Astrocyte (in vitro differentiated cells and primary cell): ENCODE data around the gene SPTLC3. TPM values are rescaled to one million over a fixed set of nuclear protein-coding genes. Genes with fewer than 3 reads are reported as not detected.

Experiments used
- DNase-seq: peaks from one replicate; pipeline ENCODE4 v3.0.0-alpha.2; 2010; ENCODE audit warnings: low read depth
- FAIRE-seq: peaks from 2 replicates; lab custom pipeline; 2011; peaks lifted over from hg19 to GRCh38; lab: Jason Lieb, UNC
- H2AFZ ChIP-seq: 2 replicates; pipeline ENCODE4 v1.6.0; 2012; ENCODE audit warnings: low read depth, low read length, inconsistent platforms
- H3K27ac ChIP-seq: 2 replicates; pipeline ENCODE4 v1.5.1; 2011; ENCODE audit warnings: low read depth, low read length, inconsistent platforms
- H3K27me3 ChIP-seq: 2 replicates; pipeline ENCODE4 v1.6.0; 2011; ENCODE audit warnings: low read length, inconsistent platforms; ENCODE audit not compliant: insufficient read depth
- H3K36me3 ChIP-seq: 2 replicates; pipeline ENCODE4 v1.5.1; 2011; ENCODE audit warnings: low read length, inconsistent platforms; ENCODE audit not compliant: insufficient read depth
- H3K4me1 ChIP-seq: 2 replicates; pipeline ENCODE4 v1.5.1; 2011; ENCODE audit warnings: low read length, inconsistent platforms; ENCODE audit not compliant: insufficient read depth
- H3K4me2 ChIP-seq: 2 replicates; pipeline ENCODE4 v1.6.0; 2012; ENCODE audit warnings: low read length, inconsistent platforms
- H3K4me3 ChIP-seq: 2 replicates; pipeline ENCODE4 v1.5.1; 2011; ENCODE audit warnings: low read depth, mild to moderate bottlenecking, low read length, inconsistent platforms; ENCODE audit not compliant: insufficient read depth
- H3K79me2 ChIP-seq: 2 replicates; pipeline ENCODE4 v1.6.0; 2012; ENCODE audit warnings: mild to moderate bottlenecking, low read length, inconsistent platforms; ENCODE audit not compliant: insufficient read depth
- H3K9ac ChIP-seq: 2 replicates; pipeline ENCODE4 v1.6.0; 2012; ENCODE audit warnings: mild to moderate bottlenecking, low read length, inconsistent platforms
- H3K9me3 ChIP-seq: 2 replicates; pipeline ENCODE4 v1.5.1; 2012; ENCODE audit warnings: low read depth, mild to moderate bottlenecking, low read length, inconsistent platforms; ENCODE audit not compliant: insufficient read depth
- H4K20me1 ChIP-seq: 2 replicates; pipeline ENCODE4 v1.6.0; 2012; ENCODE audit warnings: low read length, inconsistent platforms; ENCODE audit not compliant: insufficient read depth
- H3K27ac Mint-ChIP-seq: one replicate; pipeline ENCODE4 v1.8.0; 2021; ENCODE audit warnings: mild to moderate bottlenecking, mixed read lengths; ENCODE audit not compliant: unreplicated experiment
- H3K27me3 Mint-ChIP-seq: one replicate; pipeline ENCODE4 v1.8.0; 2021; ENCODE audit warnings: low read depth, mixed read lengths; ENCODE audit not compliant: unreplicated experiment
- H3K36me3 Mint-ChIP-seq: one replicate; pipeline ENCODE4 v1.8.0; 2021; ENCODE audit warnings: low read depth, mixed read lengths; ENCODE audit not compliant: unreplicated experiment
- H3K4me1 Mint-ChIP-seq: one replicate; pipeline ENCODE4 v1.8.0; 2021; ENCODE audit warnings: low read depth, mixed read lengths; ENCODE audit not compliant: unreplicated experiment
- H3K4me3 Mint-ChIP-seq: one replicate; pipeline ENCODE4 v1.8.0; 2021; ENCODE audit warnings: mild to moderate bottlenecking, moderate library complexity, mixed read lengths; ENCODE audit not compliant: unreplicated experiment
- H3K9me3 Mint-ChIP-seq: one replicate; pipeline ENCODE4 v1.8.0; 2021; ENCODE audit warnings: mild to moderate bottlenecking, mixed read lengths; ENCODE audit not compliant: unreplicated experiment
- CTCF ChIP-seq: IDR thresholded peaks from 2 replicates; pipeline ENCODE4 v1.5.1; 2011; ENCODE audit warnings: low read depth, mild to moderate bottlenecking, inconsistent platforms, low read length, moderate library complexity; ENCODE audit not compliant: insufficient read depth
- EZH2 ChIP-seq: IDR thresholded peaks from 2 replicates; pipeline ENCODE4 v1.6.1; 2012; ENCODE audit warnings: mild to moderate bottlenecking, low read length, inconsistent platforms; ENCODE audit not compliant: insufficient read depth
- total RNA-seq: library from RNA; stranded (reverse); gene quantifications from 2 replicates; pipeline ENCODE4 v1.2.1, GENCODE V29; 2021

SPTLC3 gene
- total RNA-seq, 1 donor from 2014 or later: 5.7 TPM

- Mint-ChIP-seq H3K27me3 (no peaks in the 10 kb centered on the region), H3K9me3 (peaks cover 3% of the 10 kb centered on the region), H3K27ac (no peak overlapping the region), H3K4me1 (peaks cover 20% of the 10 kb centered on the region), H3K4me3 (no peak overlapping the region), H3K36me3 (peaks cover 2% of the 10 kb centered on the region)
- TF ChIP-seq EZH2 (no peak), CTCF (no peak)
- no peak overlapping the region for H3K4me2 ChIP-seq
- no peak overlapping the region for H3K4me3 ChIP-seq
- no peak overlapping the region for H2AFZ ChIP-seq
- peaks cover 16% of the 10 kb centered on the region for H3K4me1 ChIP-seq
- H3K9ac ChIP-seq: no peak overlapping the region
- H3K79me2 ChIP-seq: no peaks in the 10 kb centered on the region
- DNase-seq: no peak
- FAIRE-seq: no peak
- no peaks in the 10 kb centered on the region for H4K20me1 ChIP-seq
- no peaks in the 10 kb centered on the region for H3K27me3 ChIP-seq
- H3K36me3 ChIP-seq: no peaks in the 10 kb centered on the region
- H3K27ac ChIP-seq: no peak overlapping the region
- H3K9me3 ChIP-seq: no peaks in the 10 kb centered on the region
Measured at GRCh38 chr20:13034115-13034514, 25.3 kb downstream of the SPTLC3 start.

GRCh38 chr20:13034936-13035335 is 26.2 kb downstream of the SPTLC3 start:
- Histone ChIP-seq H3K9me3 (no peaks in the 10 kb centered on the region), H3K4me3 (no peak overlapping the region), H3K9ac (no peak overlapping the region), H3K4me2 (no peak overlapping the region), H3K36me3 (no peaks in the 10 kb centered on the region), H3K79me2 (no peaks in the 10 kb centered on the region), H3K27me3 (no peaks in the 10 kb centered on the region), H3K4me1 (peaks cover 8% of the 10 kb centered on the region), H4K20me1 (no peaks in the 10 kb centered on the region), H2AFZ (no peak overlapping the region), H3K27ac (no peak overlapping the region)
- FAIRE-seq: no peak
- Mint-ChIP-seq H3K36me3 (peaks cover 2% of the 10 kb centered on the region), H3K27ac (no peak overlapping the region), H3K27me3 (no peaks in the 10 kb centered on the region), H3K4me1 (peaks cover 14% of the 10 kb centered on the region), H3K4me3 (no peak overlapping the region), H3K9me3 (peaks cover 3% of the 10 kb centered on the region)
- no peak for DNase-seq
- TF ChIP-seq EZH2: no peak

- H3K27ac Mint-ChIP-seq: no peak overlapping the region
- no peak overlapping the region for H3K4me2 ChIP-seq
Measured at GRCh38 chr20:13035399-13036152, 26.8 kb downstream of the SPTLC3 start.

More at GRCh38 chr20:13035399-13036152, 26.8 kb downstream of the SPTLC3 start:
- Histone ChIP-seq H3K36me3 (no peaks in the 10 kb centered on the region), H3K27me3 (no peaks in the 10 kb centered on the region), H3K9me3 (no peaks in the 10 kb centered on the region), H3K79me2 (no peaks in the 10 kb centered on the region), H3K27ac (no peak overlapping the region), H2AFZ (no peak overlapping the region), H3K4me3 (no peak overlapping the region), H3K9ac (no peak overlapping the region), H3K4me1 (peaks cover 2% of the 10 kb centered on the region), H4K20me1 (no peaks in the 10 kb centered on the region)
- H3K9me3 Mint-ChIP-seq: peaks cover 3% of the 10 kb centered on the region
- DNase-seq (no peak), FAIRE-seq (no peak)
- no peak overlapping the region for H3K4me3 Mint-ChIP-seq
- TF ChIP-seq CTCF (no peak), EZH2 (no peak)
- H3K4me1 Mint-ChIP-seq: peaks cover 9% of the 10 kb centered on the region
- H3K36me3 Mint-ChIP-seq: peaks cover 2% of the 10 kb centered on the region
- no peaks in the 10 kb centered on the region for H3K27me3 Mint-ChIP-seq
